OCI-LY7 (cell line): ENCODE measurements around the gene TOMM5.

Experiments used
- CTCF ChIP-seq: fragments of 200-600 bp; sonication (generic); conservative IDR thresholded peaks from 2 replicates; pipeline ENCODE4 v1.5.1; 2014; ENCODE audit warnings: mild to moderate bottlenecking, antibody characterized with exemption, low read length, moderate library complexity, mixed read lengths
- EZH2phosphoT487 ChIP-seq: fragments of 200-600 bp; sonication (generic); IDR thresholded peaks from 2 replicates; pipeline ENCODE4 v1.6.1; 2018; ENCODE audit warnings: low read depth, borderline replicate concordance, mild to moderate bottlenecking, mixed run types, antibody characterized with exemption, low read length, moderate library complexity, mixed read lengths

GRCh38 chr9:37559125-37559524, 33.3 kb downstream of the TOMM5 start:
- TF ChIP-seq CTCF, result no peak
- TF ChIP-seq EZH2phosphoT487, result no peak
